GM18873 (cell line): ENCODE measurements around the gene SLC35F3.
"Not testable (repeated sequence)": the region's sequence is repeated elsewhere in the genome, so short reads cannot be mapped to it uniquely, and the experiment has no call there.

Experiments used
- ATAC-seq: cut with Tn5 transposase; IDR thresholded peaks from one replicate; pipeline ENCODE4 v1.9.1; 2021; ENCODE audit warnings: mild to moderate bottlenecking, moderate library complexity, moderate number of reproducible peaks; ENCODE audit not compliant: unreplicated experiment, low FRiP score

The SLC35F3 gene

DNA sequence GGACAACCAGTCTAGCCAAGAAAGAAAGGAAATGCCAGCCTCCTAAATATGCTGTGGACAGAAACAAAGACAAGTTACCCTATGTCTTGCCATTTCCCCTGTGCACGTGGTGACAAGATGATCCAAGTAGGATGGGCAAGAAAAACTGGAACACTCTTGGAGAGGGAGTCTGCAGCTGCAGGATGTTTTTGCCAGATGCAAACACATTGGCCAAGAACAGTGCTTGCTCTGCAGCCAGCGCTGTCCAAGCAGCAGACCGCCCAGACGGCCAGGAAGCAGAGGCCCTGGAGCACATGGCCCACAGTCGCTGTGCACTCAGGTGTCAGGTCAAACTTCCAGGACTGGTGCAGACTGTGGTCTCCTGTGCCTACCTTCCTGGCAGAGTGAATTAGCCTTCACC is 189.3 kb downstream of the SLC35F3 start:
- ATAC-seq, result no peak

DNA sequence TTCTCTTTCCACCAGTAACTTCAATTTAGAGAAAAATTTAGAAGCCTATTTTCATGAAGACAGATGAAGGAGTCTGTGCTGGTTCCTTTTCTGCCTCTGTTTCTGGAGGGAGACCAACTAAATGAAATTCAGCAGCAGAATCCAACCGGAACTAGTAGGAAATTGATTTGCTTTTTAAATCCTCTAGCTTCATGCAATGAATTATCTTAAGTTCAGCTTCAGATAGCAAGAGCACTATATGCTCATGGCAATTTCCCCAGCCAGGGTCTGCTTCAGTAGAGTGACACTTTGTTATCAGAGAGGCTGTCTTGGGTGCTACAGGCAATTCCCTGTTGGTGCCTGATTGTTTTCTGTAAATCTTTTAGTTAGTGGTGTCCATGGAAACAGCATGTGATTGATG is 189.7 kb downstream of the SLC35F3 start:
- no peak for ATAC-seq

DNA sequence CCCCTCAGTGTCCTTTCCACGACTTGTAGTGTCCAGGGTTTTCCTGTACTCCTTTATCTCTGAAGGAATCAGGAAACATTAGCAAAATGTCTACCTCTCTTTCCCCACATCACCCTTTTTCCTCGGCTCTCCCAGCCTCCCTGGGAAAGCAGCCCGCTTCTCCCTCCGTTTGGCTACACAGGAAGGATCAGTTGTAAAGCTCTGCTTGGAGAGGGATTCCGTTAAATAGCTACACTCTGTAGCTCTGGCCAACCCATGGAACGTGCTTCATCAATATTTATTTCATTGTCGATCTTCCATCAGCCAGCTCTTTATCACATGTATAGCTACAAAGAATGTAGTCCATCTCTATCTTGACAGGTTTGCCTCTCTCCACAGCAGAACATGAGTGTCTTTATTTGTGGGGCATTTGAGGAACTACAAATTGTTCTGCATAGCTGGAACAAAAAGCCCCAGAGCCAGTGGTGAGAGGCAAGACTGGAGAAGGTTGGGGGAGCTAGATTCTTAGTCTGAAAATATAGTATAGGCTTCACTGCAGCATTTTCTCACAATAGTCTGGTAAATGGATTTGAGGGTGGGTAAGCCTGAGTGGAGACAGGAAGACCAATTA is 191.8 kb downstream of the SLC35F3 start:
- ATAC-seq, result no peak

DNA sequence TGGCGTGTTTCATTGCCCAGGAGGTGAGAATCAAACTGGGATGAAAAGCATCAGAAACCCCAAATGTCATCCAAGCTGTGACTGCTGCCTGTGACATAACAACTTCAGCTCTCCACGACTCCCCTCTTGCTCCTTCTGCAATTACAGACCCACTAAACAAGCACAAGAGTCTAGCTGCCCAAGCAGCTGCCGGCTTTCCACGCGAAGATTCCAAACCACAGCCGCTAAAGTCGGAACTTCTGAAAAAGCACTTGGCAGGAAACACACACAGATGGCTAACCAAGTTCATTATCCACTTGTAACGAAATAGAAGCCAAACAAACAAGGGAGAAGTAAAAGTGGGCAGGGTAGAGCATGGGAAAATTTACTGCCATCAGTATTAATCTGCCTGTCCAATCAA is 198.1 kb downstream of the SLC35F3 start:
- ATAC-seq, result no peak

DNA sequence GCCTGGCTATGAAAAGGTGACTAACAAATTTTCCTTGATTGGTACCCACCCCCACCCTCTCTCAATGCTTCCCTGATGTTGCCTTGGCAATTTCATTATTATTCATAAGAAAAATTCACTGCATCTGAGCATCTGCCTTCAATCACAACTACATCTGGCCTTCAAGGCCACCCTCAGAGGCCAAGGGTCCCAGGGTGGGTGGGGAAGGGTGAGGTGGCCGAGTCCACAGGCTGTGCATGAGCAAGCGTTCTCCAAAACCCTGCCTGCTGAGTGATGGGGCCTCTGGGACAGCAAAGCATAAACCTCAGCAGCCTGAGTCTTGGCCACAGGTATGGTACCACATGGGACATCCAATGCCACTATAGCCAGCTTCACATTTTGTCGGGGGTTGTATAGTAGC is 198.7 kb downstream of the SLC35F3 start:
- no peak for ATAC-seq

DNA sequence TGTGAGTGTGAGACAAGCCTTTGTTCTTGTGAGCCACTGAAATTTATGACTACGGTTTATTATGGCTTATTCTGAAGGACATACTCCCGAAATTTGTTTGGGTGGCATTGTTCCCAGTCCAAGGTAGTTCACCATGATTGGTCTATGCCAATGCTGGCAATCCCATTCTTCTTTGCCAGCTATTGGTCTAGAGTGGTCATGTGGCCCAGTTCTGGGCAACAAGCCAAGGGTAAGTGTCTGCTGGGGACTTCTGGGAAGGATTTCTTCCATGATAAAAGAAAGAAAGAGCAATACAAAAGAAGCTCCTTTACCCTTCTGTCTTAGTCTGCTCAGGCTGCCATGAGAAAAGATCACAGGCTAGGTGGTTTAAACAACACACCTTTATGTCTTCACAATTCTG is 201.6 kb downstream of the SLC35F3 start:
- ATAC-seq, result no peak

DNA sequence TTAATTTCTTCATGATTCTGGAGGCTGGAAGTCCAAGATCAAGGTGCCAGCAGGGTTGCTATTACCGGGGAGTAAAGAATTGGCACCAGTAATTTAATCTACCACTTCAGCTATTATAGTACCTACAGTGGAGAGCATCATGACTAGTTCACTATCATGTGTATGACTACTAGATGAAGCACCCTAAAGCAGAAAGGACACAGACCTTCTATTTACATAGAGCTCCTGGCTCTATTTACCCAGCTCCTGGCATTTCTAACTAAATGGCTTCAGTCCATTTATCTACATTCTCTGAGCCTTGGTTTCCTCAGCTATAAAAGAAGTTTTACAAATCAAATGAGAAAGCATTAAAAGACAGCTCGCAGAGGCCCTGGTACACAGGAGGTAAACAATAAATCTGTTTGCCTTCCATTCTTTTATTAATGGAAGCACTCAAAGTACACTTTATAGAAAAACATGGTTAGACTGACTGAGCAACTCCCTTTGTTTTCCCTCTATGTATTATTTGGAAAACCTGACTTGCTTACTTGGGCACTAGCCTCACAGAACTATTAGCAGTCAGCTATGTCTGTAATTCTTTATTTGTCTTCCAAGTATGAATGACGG is 203.0 kb downstream of the SLC35F3 start:
- ATAC-seq, result no peak

DNA sequence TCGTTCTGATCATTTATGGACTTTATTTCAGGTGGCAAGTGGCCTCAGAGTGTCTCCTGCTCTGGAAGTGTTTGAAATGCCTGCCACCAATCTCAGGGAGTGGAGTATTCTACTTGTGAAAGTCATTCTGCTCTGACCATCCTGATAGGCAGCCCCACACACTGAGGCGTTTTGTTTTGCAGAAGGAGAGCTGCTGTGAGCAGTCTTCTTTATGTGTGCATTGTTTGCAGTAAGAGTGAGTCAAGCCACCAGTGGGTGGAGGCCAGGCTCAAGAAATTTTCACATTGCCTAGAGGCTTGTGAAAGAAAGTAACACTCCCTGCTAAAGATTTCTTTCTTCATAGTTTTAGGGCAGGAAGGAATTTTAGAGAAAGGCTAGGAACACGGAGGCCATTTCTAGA is 204.4 kb downstream of the SLC35F3 start:
- no peak for ATAC-seq

DNA sequence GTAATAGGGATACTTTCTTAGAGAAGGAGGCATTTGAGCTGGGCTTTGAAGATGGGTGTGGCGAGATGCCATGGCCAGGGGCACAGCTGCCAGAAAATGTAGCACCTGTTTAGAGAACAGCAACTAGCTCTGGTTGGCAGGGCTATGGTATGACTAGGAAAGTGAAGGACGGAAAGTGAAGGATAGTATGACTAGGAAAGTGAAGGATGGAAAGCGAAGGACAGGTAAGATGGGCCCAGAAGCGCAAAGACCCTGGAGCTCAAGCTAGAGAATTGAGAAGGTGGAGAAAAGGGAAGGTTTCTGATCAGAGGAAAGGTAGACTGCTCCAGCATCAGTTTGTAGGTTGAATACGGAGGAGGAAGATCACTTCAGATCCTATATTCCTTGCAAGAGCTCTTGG is 205.4 kb downstream of the SLC35F3 start:
- ATAC-seq, result no peak

DNA sequence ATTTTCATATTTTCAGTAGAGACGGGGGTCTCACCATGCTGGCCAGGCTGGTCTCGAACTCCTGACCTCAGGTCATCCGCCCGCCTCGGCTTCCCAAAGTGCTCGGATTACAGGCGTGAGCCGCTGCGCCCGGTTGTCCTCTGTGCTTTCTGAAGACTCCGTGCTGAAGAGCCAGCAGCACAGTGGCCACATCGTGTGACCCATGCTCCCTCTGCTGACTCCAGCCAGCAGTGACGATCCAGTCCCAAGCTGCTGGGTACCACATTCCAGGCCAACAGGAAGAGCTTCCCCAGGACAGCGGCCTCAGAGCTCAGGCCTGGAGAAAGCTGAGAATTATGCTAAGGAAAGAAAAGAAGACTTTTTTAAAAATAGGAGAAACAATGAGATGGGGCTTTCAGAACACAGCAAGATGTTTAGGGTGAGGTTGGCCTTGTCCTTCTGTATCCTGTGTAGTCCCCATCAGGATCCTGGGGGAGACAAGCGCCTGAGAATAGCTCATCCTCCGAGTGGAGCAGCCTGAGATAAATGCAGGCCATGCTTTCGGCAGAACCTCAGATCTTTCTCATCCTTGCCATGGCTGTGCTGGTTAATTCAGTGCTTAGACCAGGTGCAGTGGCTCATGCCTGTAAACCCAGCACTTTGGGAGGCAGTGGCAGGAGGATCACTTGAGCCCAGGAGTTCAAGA is 207.1 kb downstream of the SLC35F3 start:
- no peak for ATAC-seq

DNA sequence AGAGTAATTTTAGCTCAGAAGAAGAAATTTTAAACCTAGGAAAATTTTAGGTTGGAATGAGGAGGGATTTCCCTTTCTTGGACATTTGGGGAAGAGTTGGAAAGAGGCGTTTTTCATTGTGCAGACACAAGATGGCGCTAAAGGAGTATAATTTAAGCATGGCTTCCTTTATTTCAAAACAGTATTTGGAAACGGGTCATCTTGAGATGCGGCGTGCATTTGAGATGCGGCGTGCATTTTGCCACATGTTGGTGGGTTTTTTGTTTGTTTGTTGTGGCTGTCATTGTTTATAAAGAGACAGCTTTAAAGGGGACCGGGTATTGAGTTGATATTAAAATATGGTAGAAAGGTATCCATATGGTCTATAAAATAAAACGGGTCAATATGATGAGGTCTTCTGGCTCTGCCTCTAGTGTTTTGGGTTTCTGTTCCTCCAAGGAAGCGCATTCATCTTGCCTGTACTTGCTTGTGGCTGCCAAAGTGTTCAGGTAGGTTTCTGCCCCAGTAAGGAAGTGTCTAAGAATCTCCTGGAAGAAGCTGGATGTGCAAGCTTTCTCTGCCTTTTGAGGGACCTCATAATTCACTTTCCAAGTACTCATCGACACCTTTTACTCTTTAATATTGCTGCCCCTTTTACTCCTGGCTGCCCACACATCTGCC is 210.3 kb downstream of the SLC35F3 start:
- ATAC-seq, result no peak

DNA sequence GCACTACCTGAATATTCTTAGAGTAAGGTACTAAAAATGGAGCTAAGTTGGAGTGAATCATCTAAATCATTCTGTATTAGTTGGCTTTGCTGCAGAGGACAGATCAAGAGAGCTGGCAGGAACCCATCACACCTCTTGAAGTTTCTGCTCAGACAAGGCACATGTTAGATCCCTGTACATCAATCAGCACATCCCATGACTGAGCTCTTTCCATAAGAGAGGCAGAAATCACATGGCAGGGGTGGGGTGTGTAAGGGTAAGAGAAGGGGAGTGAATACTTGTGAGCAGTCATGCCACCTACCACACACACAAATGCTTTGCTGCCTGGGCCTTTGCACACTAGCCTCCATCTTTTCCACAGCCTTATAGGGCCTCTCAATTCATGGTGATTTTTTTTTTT is 214.4 kb downstream of the SLC35F3 start:
- no peak for ATAC-seq

DNA sequence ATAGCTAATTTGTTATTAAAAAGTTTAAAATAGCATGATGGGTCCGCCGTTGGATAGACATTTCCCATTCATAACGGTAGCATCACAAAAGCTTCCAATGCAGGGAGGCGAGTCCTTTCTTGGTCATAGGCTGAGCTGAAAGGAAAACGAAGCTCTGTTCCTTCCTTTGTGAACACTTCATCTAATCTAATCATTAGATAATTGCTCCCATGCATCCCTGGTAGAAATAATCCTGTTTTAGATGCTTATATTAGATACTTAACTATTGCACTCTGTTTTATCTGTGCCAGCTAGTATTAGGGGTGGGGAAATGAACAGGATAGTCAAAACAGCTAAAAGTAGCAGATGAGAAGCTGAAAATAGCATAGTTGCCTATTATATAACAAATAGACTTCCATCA is 215.0 kb downstream of the SLC35F3 start:
- no peak for ATAC-seq

DNA sequence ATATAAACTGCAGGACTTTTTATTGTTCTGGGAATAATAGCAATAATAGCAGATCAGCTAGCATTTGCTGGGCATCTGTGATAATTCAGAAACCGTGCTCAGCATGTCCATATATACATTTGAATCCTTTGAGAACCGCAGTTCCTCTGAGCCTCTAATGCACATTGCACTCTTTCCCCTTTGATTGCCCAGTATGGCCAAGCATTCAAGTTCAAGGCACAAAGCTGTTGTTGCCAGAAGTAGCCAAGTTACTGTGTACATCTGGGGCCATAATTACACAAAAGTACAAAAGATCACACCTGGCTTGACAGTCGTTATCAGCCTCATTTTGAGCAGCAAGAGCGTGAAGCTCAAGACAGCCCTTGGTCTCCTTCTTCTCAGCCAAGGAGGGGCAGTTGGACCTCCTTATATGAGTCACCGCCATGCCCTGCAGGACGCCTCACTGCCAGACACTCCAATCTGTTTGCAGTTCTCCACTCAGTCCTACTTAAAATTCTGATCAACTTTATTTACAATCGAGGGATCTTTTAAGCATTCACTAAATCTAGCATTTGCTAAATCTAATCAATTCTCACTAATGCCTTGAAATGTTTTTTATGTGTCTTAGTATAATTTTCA is 216.0 kb downstream of the SLC35F3 start:
- no peak for ATAC-seq

DNA sequence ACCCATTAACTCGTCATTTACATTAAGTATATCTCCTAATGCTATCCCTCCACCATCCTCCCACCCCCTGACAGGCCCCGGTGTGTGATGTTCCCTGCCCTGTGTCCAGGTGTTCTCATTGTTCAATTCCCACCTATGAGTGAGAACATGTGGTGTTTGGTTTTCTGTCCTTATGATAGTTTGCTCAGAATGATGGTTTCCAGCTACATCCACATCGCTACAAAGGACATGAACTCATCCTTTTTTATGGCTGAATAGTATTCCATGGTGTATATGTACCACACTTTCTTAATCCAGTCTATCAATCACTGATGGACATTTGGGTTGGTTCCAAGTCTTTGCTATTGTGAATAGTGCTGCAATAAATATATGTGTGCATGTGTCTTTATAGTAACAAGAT is 217.2 kb downstream of the SLC35F3 start:
- not testable (repeated sequence) for ATAC-seq

DNA sequence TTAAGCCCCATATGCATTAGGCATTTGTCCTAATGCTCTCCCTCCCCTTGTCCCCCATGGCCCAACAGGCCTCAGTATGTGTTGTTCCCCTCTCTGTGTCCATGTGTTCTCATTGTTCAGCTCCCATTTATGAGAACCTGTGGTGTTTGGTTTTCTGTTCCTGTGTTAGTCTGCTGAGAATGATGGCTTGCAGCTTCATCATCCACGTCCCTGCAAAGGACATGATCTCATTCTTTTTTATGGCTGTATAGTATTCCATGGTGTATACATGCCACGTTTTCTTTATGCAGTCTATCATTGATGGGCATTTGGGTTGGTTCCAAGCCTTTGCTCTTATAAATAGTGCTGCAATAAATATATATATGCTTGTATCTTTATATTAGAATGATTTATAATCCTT is 218.1 kb downstream of the SLC35F3 start:
- not testable (repeated sequence) for ATAC-seq

DNA sequence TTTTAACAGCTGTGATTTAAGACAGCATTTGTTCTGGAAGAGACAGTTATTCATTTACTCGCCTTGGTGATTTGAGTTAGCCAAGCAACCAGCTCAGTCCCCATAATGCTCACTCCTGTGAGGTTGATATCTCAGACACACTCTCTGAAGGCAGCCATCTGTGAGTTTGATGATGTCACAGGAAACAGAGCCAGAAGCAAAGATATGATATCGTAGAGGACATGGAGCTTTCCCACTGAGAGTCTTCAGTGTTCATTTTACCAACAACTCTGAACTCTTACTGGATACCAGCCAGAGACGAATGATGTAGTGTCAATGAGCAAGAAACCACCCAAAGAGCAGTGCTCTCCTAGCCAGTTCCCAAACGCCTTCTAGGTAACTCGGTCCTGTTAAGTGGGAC is 219.4 kb downstream of the SLC35F3 start:
- ATAC-seq, result no peak

DNA sequence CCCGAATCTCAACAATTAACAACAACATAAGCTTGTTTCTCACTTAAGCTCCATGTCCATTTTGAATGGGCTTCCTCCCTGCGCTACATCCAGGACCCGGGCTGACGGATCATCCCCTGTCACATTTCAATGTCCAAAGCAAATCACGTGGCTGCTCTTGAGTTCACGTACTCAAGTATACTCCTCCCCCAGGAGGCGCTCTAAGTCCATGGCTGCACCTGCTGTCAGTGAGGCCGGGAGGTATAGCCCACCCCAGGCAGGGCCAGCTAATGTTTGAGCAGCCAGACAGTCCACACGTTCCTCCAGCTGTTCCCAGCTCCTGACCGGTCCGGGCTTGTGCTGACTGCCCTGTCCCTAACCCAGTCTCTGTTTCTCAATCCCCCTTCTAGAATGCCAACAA is 220.8 kb downstream of the SLC35F3 start:
- ATAC-seq, result no peak

DNA sequence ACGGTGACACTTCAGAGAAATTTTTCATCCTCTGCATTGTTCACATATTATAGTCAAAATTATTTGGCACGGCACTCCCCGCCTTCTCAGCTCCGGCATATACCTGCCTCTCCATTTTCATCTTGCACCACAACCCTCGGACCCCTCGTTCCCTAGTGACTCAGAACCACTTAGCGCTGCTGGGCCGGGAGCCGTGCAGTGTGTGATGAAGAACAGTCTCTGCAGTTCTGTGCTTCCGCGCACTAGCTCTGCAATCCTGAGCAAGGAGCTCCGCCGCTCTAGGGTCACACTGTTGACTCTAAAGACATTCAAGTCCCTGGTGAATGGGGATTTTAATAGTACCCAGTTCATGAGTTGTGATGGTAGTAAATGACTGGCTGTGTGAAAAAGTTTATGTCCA is 221.2 kb downstream of the SLC35F3 start:
- ATAC-seq, result no peak

DNA sequence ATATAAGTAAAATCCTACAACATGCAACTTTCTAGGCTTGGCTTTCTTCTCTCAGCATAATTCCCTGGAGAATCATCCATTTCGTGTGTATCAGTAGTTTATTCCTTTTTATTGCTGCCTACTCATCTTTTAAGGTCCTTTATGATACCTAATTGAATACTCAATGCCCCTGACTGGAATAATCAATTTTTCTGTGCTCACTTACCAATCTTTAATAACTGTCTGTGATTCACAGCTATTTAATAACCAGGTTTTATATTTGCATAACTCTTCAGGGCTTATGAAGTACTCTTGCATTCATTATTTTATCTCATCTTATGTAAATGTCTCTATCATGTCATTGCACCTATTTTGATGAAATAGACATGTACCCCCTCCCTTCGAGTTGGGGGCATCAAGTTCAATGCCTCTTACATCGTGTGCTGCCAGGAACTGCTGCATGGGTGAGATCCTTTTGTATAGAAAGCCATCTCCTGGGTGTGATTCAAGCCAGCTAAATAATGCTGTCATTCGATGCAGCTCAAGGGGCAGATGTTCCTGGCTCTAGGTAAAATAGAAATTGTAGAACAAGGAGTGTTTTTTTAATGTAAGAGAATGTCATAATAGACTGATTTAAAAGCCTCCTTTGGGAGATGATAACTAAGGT is 222.7 kb downstream of the SLC35F3 start:
- no peak for ATAC-seq

DNA sequence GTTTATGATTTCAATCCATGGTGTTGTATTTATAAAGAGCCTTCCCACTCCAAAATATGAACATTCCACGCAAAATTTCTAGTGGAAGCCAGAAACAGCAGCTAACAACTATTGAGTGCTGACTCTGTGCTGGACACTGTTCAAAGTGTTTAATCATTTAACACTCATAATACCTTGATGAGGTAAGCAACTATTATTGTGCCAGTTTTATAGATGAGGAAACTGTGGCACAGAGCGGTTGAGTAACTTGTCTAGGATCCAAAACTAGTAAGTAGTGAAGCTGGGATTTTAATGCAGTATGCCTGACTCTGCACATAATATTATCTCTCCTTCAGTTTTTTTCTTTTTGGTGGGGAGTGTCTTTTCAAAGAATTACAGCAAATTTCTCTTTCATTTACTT is 228.3 kb downstream of the SLC35F3 start:
- no peak for ATAC-seq
